Measurements from ENCODE around the gene BRSK2.

Gene BRSK2

GRCh38 chr11:1486054-1486825 is 96.5 kb downstream of the BRSK2 start, which contains the start of gene MOB2:
TSS of gene MOB2 (minus strand) at chr11:1486779. CDS start at chr11:1486556, 223 bp downstream.
- H3K27ac ChIP-seq (ENCODE audit: low read depth, low read length, severe bottlenecking) = no peak within 1 kb of the TSS
- 89 to 90% methylated on average over 28 to 29 of the region's 31 CpGs for WGBS, 2 experiments (ENCODE audit: insufficient coverage in 2 of 2)
- H3K36me3 ChIP-seq (ENCODE audit: control insufficient read depth, insufficient read depth, low read length) = peaks cover under 1% of the 10 kb centered on the region
- H3K9me3 ChIP-seq (ENCODE audit: control insufficient read depth, low read length) = no peaks in the 10 kb centered on the region
- H3K4me1 ChIP-seq (ENCODE audit: control insufficient read depth, insufficient read depth, low read length, poor library complexity, severe bottlenecking) = no peaks in the 10 kb centered on the region
- no peak within 1 kb of the TSS for H3K4me3 ChIP-seq (ENCODE audit: extremely low read depth, insufficient read depth, low read length, poor library complexity, severe bottlenecking)

- Histone ChIP-seq H3K36me3 (ENCODE audit: control insufficient read depth, insufficient read depth, low read length) (no peaks in the 10 kb centered on the region), H3K27ac (ENCODE audit: low read depth, low read length, severe bottlenecking) (no peak overlapping the region), H3K4me1 (ENCODE audit: control insufficient read depth, insufficient read depth, low read length, poor library complexity, severe bottlenecking) (no peaks in the 10 kb centered on the region), H3K4me3 (ENCODE audit: extremely low read depth, insufficient read depth, low read length, poor library complexity, severe bottlenecking) (no peak overlapping the region), H3K9me3 (ENCODE audit: control insufficient read depth, low read length) (no peaks in the 10 kb centered on the region)
- 87 to 97% methylated on average over 17 to 18 of the region's 21 CpGs for WGBS, 2 experiments (ENCODE audit: insufficient coverage in 2 of 2)
These were observed 97.5 kb downstream of the BRSK2 start for GRCh38 chr11:1487091-1487850.

- Histone ChIP-seq H3K4me3 (ENCODE audit: extremely low read depth, insufficient read depth, low read length, poor library complexity, severe bottlenecking) (no peak overlapping the region), H3K4me1 (ENCODE audit: control insufficient read depth, insufficient read depth, low read length, poor library complexity, severe bottlenecking) (no peaks in the 10 kb centered on the region), H3K27ac (ENCODE audit: low read depth, low read length, severe bottlenecking) (no peak overlapping the region), H3K9me3 (ENCODE audit: control insufficient read depth, low read length) (no peaks in the 10 kb centered on the region), H3K36me3 (ENCODE audit: control insufficient read depth, insufficient read depth, low read length) (no peaks in the 10 kb centered on the region)
- WGBS, 2 experiments (ENCODE audit: insufficient coverage in 2 of 2) = 95 to 97% methylated on average over 20 to 21 of the region's 23 CpGs
These were observed 98.3 kb downstream of the BRSK2 start for GRCh38 chr11:1487851-1488574.

GRCh38 chr11:1488575-1489180 is 98.9 kb downstream of the BRSK2 start:
- no peak overlapping the region for H3K27ac ChIP-seq (ENCODE audit: low read depth, low read length, severe bottlenecking)
- 97 to 99% methylated on average over 10 to 20 of the region's 20 CpGs for WGBS, 2 experiments (ENCODE audit: insufficient coverage in 2 of 2)
- no peak overlapping the region for H3K4me3 ChIP-seq (ENCODE audit: extremely low read depth, insufficient read depth, low read length, poor library complexity, severe bottlenecking)
- H3K36me3 ChIP-seq (ENCODE audit: control insufficient read depth, insufficient read depth, low read length) = no peaks in the 10 kb centered on the region
- H3K9me3 ChIP-seq (ENCODE audit: control insufficient read depth, low read length) = no peaks in the 10 kb centered on the region
- H3K4me1 ChIP-seq (ENCODE audit: control insufficient read depth, insufficient read depth, low read length, poor library complexity, severe bottlenecking) = no peaks in the 10 kb centered on the region

- no peaks in the 10 kb centered on the region for H3K36me3 ChIP-seq (ENCODE audit: control insufficient read depth, insufficient read depth, low read length)
- WGBS, 2 experiments (ENCODE audit: insufficient coverage in 2 of 2) = 80 to 95% methylated on average over 4 to 6 of the region's 7 CpGs
- no peak overlapping the region for H3K27ac ChIP-seq (ENCODE audit: low read depth, low read length, severe bottlenecking)
- no peak overlapping the region for H3K4me3 ChIP-seq (ENCODE audit: extremely low read depth, insufficient read depth, low read length, poor library complexity, severe bottlenecking)
- H3K9me3 ChIP-seq (ENCODE audit: control insufficient read depth, low read length) = no peaks in the 10 kb centered on the region
- H3K4me1 ChIP-seq (ENCODE audit: control insufficient read depth, insufficient read depth, low read length, poor library complexity, severe bottlenecking) = no peaks in the 10 kb centered on the region
These were observed 100.9 kb downstream of the BRSK2 start for GRCh38 chr11:1490651-1491050.

- WGBS, 2 experiments (ENCODE audit: insufficient coverage in 2 of 2) = 79 to 87% methylated on average over 7 to 10 of the region's 12 CpGs
- H3K27ac ChIP-seq (ENCODE audit: low read depth, low read length, severe bottlenecking) = no peak overlapping the region
- H3K9me3 ChIP-seq (ENCODE audit: control insufficient read depth, low read length) = no peaks in the 10 kb centered on the region
- H3K4me1 ChIP-seq (ENCODE audit: control insufficient read depth, insufficient read depth, low read length, poor library complexity, severe bottlenecking) = no peaks in the 10 kb centered on the region
- H3K36me3 ChIP-seq (ENCODE audit: control insufficient read depth, insufficient read depth, low read length) = no peaks in the 10 kb centered on the region
- H3K4me3 ChIP-seq (ENCODE audit: extremely low read depth, insufficient read depth, low read length, poor library complexity, severe bottlenecking) = no peak overlapping the region
These were observed 101.6 kb downstream of the BRSK2 start for GRCh38 chr11:1491379-1491778.

- H3K4me1 ChIP-seq (ENCODE audit: control insufficient read depth, insufficient read depth, low read length, poor library complexity, severe bottlenecking) = no peaks in the 10 kb centered on the region
- H3K36me3 ChIP-seq (ENCODE audit: control insufficient read depth, insufficient read depth, low read length) = no peaks in the 10 kb centered on the region
- H3K9me3 ChIP-seq (ENCODE audit: control insufficient read depth, low read length) = no peaks in the 10 kb centered on the region
- 0% methylated on average over 1 of the region's 3 CpGs for WGBS, 2 experiments (ENCODE audit: insufficient coverage in 2 of 2)
- no peak overlapping the region for H3K4me3 ChIP-seq (ENCODE audit: extremely low read depth, insufficient read depth, low read length, poor library complexity, severe bottlenecking)
- no peak overlapping the region for H3K27ac ChIP-seq (ENCODE audit: low read depth, low read length, severe bottlenecking)
These were observed 104.0 kb downstream of the BRSK2 start for GRCh38 chr11:1493650-1494244.

- H3K9me3 ChIP-seq (ENCODE audit: control insufficient read depth, low read length) = no peaks in the 10 kb centered on the region
- no peak overlapping the region for H3K27ac ChIP-seq (ENCODE audit: low read depth, low read length, severe bottlenecking)
- H3K36me3 ChIP-seq (ENCODE audit: control insufficient read depth, insufficient read depth, low read length) = peaks cover under 1% of the 10 kb centered on the region
- no peak overlapping the region for H3K4me3 ChIP-seq (ENCODE audit: extremely low read depth, insufficient read depth, low read length, poor library complexity, severe bottlenecking)
- 58 to 73% methylated on average over 2 to 3 of the region's 3 CpGs for WGBS, 2 experiments (ENCODE audit: insufficient coverage in 2 of 2)
- no peaks in the 10 kb centered on the region for H3K4me1 ChIP-seq (ENCODE audit: control insufficient read depth, insufficient read depth, low read length, poor library complexity, severe bottlenecking)
These were observed 104.9 kb downstream of the BRSK2 start for GRCh38 chr11:1494650-1495049.

- Histone ChIP-seq H3K4me1 (ENCODE audit: control insufficient read depth, insufficient read depth, low read length, poor library complexity, severe bottlenecking) (no peaks in the 10 kb centered on the region), H3K27ac (ENCODE audit: low read depth, low read length, severe bottlenecking) (no peak overlapping the region), H3K4me3 (ENCODE audit: extremely low read depth, insufficient read depth, low read length, poor library complexity, severe bottlenecking) (no peak overlapping the region), H3K36me3 (ENCODE audit: control insufficient read depth, insufficient read depth, low read length) (peaks cover 8% of the 10 kb centered on the region), H3K9me3 (ENCODE audit: control insufficient read depth, low read length) (no peaks in the 10 kb centered on the region)
- 78 to 91% methylated on average over 5 to 7 of the region's 9 CpGs for WGBS, 2 experiments (ENCODE audit: insufficient coverage in 2 of 2)
These were observed 106.5 kb downstream of the BRSK2 start for GRCh38 chr11:1496091-1496760.

- no peak overlapping the region for H3K4me3 ChIP-seq (ENCODE audit: extremely low read depth, insufficient read depth, low read length, poor library complexity, severe bottlenecking)
- H3K4me1 ChIP-seq (ENCODE audit: control insufficient read depth, insufficient read depth, low read length, poor library complexity, severe bottlenecking) = no peaks in the 10 kb centered on the region
- WGBS, 2 experiments (ENCODE audit: insufficient coverage in 2 of 2) = no CpG with 5 or more reads among the region's 3 CpGs
- peaks cover 8% of the 10 kb centered on the region for H3K36me3 ChIP-seq (ENCODE audit: control insufficient read depth, insufficient read depth, low read length)
- no peaks in the 10 kb centered on the region for H3K9me3 ChIP-seq (ENCODE audit: control insufficient read depth, low read length)
- H3K27ac ChIP-seq (ENCODE audit: low read depth, low read length, severe bottlenecking) = no peak overlapping the region
These were observed 107.0 kb downstream of the BRSK2 start for GRCh38 chr11:1496761-1497095.

Data from mesodermal cell (in vitro differentiated cells).